Left renal pelvis (tissue), 4 donors: Measurements from ENCODE around the gene CRKL. TPM values are rescaled to one million over a fixed set of nuclear protein-coding genes. Genes with fewer than 3 reads are reported as not detected.
"Not testable (repeated sequence)": the region's sequence is repeated elsewhere in the genome, so short reads cannot be mapped to it uniquely, and the experiment has no call there.

Experiments
- DNase-seq, 4 donors: peaks; one replicate each; pipeline ENCODE4 v3.0.0-alpha.2; 2013; ENCODE audit warnings: low read depth in 4 of 4, low spot score in 3 of 4
- polyA plus RNA-seq, 4 donors: library from polyadenylated mRNA; unstranded; fragments of 120-200 nt; gene quantifications; one replicate each; pipeline ENCODE4 v1.2.1, GENCODE V29; 2013; ENCODE audit not compliant: insufficient read length in 4 of 4

Gene CRKL
- polyA plus RNA-seq: 10 to 100 TPM; 63.5 to 71.7 (median 66.7) TPM

GRCh38 chr22:20916916-20917810 lies at the start of gene CRKL:
Gene CRKL (plus strand): TSS chr22:20917407. CDS start chr22:20917935, 528 bp downstream.
- peak; percentile 91 to 97 (median 95) for DNase-seq

- no peak for DNase-seq
Observed at GRCh38 chr22:20868025-20868962, 48.9 kb upstream of the CRKL start.

- no peak for DNase-seq
Observed at GRCh38 chr22:20869234-20869633, 48.0 kb upstream of the CRKL start.

GRCh38 chr22:20873214-20873613 lies 44.0 kb upstream of the CRKL start:
- no peak for DNase-seq

- DNase-seq: no peak
Observed at GRCh38 chr22:20875296-20875695, 41.9 kb upstream of the CRKL start.

GRCh38 chr22:20877715-20878114 lies 39.5 kb upstream of the CRKL start:
- no peak for DNase-seq

- DNase-seq: no peak
Observed at GRCh38 chr22:20881231-20881630, 36.0 kb upstream of the CRKL start.

- DNase-seq: no peak
Observed at GRCh38 chr22:20881869-20882815, 35.1 kb upstream of the CRKL start.

GRCh38 chr22:20882855-20883254 lies 34.4 kb upstream of the CRKL start:
- DNase-seq: no peak

- no peak for DNase-seq
Observed at GRCh38 chr22:20884454-20884853, 32.8 kb upstream of the CRKL start.

- DNase-seq: no peak
Observed at GRCh38 chr22:20885017-20885556, 32.1 kb upstream of the CRKL start.

- DNase-seq: peak; percentile 42 to 49 (median 46)
Observed at GRCh38 chr22:20885557-20886323, 31.5 kb upstream of the CRKL start.

- DNase-seq: no peak
Observed at GRCh38 chr22:20887375-20887774, 29.8 kb upstream of the CRKL start.

GRCh38 chr22:20889025-20889704 lies 28.0 kb upstream of the CRKL start:
- no peak for DNase-seq

GRCh38 chr22:20889904-20890540 lies 27.2 kb upstream of the CRKL start:
- no peak for DNase-seq

GRCh38 chr22:20890975-20891374 lies 26.2 kb upstream of the CRKL start:
- DNase-seq: no peak

- not testable (repeated sequence) for DNase-seq
Observed at GRCh38 chr22:20897737-20898136, 19.5 kb upstream of the CRKL start.

GRCh38 chr22:20899827-20900423 lies 17.3 kb upstream of the CRKL start:
- no peak for DNase-seq
